HG03432 (cell line): ENCODE data around the gene PRDX1.
"Not testable (repeated sequence)": the region's sequence is repeated elsewhere in the genome, so short reads cannot be mapped to it uniquely, and the experiment has no call there.

Experiments
- ATAC-seq: cut with Tn5 transposase; IDR thresholded peaks from one replicate; pipeline ENCODE4 v1.9.1; 2021; ENCODE audit warnings: mild to moderate bottlenecking, moderate library complexity; ENCODE audit not compliant: unreplicated experiment

Gene PRDX1

DNA sequence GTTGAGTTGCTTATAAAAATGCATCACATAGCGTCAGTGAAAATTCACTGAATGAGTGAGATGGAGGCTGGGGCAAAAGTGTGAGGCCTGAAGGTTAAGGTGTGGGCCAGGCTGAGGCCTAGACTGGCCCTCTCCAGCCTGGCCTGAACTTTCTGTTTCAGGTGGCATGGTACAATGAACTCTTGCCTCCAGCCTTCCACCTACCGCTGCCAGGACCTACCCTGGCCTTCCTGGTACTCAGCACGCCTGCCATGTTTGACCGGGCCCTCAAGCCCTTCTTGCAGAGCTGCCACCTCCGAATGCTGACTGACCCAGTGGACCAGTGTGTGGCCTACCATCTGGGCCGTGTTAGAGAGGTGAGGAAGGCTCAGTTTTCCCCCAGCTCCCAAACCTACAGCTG is 14.5 kb downstream of the PRDX1 start:
- no peak for ATAC-seq

DNA sequence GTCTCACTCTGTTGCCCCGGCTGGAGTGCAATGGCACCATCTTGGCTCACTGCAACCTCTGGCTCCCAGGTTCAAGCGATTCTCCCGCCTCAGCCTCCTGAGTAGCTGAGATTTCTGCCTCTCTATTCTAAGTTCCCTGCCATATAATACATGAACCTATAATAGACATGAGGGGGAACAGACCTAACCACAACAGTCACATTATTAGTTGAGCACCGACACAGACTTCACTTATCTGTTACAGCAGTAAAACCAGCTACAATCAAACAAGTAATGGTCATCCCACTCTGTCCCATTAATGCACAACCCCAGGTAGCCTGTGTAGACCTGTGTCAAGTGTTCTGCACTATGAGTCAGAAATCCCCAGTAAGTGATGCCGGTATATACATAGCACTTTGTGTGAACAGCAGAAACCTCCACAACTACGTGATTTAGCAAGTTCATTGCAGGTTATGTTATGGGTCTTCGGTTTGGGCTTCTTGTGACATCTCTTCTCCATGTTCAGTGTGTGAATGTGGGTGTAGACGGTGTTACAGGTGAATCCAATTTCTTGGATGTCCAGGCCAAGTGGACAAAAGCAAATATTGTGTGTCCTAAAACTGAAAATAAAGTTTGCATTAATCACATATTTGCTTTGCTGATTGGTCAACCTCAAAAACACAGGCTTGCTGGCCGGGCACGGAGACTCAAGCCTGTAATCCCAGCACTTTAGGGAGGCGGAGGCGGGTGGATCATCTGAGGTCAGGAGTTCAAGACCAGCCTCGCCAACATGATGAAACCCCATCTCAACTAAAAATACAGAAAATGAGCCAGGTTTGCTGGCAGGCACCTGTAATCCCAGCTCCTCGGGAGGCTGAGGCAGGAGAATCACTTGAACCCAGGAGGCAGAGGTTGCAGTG is 18.0 kb downstream of the PRDX1 start:
- no peak for ATAC-seq

DNA sequence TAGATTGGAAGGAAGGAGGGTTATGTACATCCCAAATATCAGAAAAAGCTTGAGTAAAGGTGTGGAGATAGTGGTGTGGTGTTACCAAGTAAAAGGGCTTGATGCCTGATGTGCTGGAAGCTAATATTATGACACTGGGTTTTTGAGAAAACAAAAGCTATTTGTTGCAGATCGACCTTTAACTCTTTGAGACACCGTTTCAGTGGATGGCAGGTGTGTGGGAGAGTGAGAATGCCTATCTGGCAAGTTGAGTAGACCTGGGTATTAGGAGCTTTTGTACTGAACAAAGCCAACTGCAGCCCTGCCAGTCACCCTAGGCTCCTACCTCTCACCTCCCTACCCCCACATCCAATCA is 20.2 kb downstream of the PRDX1 start:
- no peak for ATAC-seq

- peak; percentile 1 for ATAC-seq
Measured at GRCh38 chr1:45499415-45499769, 22.3 kb downstream of the PRDX1 start.

GRCh38 chr1:45498279-45498678 is 23.4 kb downstream of the PRDX1 start:
- ATAC-seq, result no peak

DNA sequence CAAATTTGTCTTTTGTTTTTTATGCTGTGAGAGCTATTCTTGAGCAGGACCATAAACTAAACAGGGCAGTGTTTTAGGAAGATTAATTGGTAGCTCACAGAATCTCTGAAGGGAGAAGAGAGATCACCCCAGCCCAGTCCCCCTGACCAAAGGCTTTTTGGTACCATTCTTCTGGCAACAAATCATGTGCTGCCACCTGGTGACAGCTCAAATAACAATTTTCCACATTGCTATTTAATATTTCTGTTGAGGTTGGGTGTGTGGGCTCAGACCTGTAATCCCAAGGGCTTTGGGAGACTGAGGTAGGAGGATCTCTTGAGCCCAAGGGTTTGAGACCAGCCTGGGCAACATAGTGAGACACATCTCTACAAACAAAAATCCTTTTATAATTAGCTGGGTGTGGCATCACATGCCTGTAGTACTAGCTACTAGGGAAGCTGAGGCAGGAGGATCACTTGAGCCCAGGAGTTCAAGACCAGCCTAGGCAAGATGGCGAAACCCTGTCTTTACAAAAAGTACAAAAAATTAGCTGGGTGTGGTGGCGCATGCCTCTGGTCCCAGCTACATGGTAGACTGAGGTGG is 28.5 kb downstream of the PRDX1 start:
- no peak for ATAC-seq

- no peak for ATAC-seq
Measured at GRCh38 chr1:45492691-45493090, 29.0 kb downstream of the PRDX1 start.

- ATAC-seq, result no peak
Measured at GRCh38 chr1:45491487-45492260, 30.0 kb downstream of the PRDX1 start.

- ATAC-seq, result peak; percentile 86
Measured at GRCh38 chr1:45490626-45491486, 30.8 kb downstream of the PRDX1 start, which contains the start of gene TESK2. Gene TESK2 (minus strand): TSS chr1:45491163. CDS start chr1:45457785, 33,378 bp downstream.

- no peak for ATAC-seq
Measured at GRCh38 chr1:45490121-45490625, 31.5 kb downstream of the PRDX1 start.

DNA sequence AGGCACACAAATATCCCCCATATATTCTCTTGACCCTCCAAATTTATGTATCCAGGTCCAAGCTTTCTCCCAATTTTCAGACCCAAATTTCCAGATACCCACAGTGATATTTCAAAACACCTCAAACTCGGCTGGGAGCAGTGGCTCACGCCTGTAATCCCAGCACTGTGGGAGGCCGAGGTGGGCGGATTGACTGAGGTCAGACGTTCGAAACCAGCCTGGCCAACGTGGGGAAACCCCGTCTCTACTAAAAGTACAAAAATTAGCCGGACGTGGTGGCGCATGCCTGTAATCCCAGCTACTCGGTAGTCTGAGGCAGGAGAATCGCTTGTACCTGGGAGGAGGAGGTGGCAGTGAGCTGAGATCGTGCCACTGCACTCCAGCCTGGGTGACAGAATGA is 32.3 kb downstream of the PRDX1 start:
- not testable (repeated sequence) for ATAC-seq

DNA sequence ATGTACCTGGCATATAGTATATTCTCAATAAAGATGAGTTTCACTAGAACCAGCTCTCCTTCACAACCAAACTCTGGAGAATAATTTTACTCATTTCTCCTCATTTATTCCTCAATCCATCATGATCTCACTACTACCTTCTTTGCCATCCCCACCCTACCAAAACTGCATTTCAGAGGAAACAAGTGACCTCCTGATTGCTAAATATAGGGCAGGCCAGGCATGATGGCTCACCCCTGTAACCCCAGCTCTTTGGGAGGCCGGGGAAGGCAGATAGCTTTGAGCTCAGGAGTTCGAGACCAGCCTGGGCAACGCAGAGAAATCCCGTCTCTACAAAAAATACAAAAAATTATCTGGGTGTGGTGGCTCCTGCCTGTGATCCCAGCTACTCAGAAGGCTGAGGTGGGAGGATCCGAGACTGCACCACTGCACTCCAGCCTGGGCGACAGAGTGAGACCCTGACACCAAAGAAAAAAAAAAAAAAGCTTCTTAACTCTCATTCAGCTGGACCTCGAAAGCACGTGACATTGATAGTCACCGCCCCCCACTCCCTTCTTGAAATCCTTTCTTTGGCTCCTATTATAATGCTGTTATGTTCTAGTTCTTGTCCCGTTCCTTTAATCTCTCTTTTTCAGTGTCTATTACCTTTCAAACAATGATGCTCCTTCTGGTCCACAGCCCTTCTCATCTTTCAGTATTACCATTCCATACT is 32.9 kb downstream of the PRDX1 start:
- no peak for ATAC-seq

DNA sequence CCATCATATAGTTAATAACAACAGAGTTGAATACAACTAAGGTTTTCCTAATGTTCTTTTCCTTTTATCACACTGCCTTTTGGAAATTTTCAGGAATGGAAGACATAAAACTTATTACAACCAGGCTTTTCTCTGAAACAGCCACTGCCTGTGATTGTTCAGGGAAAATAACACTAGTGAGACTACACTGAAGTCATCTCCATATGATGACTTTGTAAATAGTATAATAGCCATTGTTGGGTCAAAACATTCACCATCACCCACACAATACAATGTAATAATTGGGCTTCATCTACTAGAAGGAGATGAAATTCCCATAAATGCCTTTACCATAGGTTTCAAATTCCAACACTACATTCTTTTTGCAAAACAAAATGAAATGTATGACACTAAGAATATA is 35.7 kb downstream of the PRDX1 start:
- ATAC-seq, result no peak

DNA sequence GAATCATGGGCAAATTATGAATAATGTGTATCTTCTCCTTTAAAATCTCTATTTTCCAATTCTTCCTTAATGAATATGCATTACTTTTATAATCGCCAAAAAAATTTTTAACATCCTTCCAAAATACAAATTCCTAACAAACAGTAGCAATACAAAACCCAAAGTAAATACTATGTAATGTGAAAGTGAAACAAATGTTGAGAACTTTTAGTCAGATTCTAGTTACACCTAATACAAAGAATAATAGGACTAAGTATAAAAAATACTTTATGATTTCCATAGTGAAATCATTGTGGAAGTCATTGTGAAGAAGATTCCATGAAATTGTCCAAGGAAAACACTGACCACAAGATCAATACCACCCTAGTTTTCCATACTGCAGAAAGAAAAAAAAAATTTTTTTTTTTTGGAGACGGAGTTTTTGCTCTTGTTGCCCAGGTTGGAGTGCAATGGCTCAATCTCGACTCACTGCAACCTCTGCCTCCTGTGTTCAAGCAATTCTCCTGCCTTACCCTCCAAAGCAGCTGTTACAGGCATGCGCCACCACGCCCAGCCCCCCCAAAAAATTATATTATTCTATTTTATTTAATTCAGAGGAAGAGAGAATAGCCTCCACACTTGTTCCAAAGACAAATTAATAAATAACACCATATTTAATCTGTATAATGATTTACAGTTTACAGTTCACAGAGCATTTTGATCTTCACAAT is 42.5 kb downstream of the PRDX1 start:
- ATAC-seq, result no peak

DNA sequence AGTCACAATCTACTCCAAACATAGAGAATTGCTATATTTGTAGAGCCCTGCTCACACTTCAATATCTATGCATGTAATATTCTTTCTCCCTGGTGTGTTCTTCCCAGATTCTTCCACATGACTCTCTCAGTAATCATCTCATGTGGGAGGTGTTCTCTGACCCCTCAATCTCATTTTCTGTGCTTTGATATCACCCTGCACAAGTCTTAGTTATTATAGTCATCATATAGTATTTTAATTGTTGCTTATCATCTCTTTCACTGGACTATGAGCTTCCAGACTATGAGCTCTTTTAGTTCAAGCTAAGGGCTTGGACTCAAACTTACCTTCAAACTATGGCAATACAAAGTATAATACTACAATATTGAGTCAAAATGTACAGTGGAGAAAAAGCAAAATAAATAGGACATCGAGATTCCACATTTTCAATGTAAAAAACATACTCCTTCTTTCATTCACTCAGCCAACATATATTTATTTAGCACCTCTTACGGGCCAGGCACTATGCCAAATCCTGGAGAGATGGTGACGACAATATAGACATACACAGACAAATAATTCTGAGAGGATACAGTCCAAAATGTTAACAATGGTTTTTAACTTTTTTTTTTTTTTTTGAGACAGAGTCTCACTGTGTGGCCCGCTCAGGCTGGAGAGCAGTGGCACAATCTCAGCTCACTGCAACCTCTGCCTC is 43.4 kb downstream of the PRDX1 start:
- no peak for ATAC-seq

- no peak for ATAC-seq
Measured at GRCh38 chr1:45477646-45478045, 44.0 kb downstream of the PRDX1 start.

- not testable (repeated sequence) for ATAC-seq
Measured at GRCh38 chr1:45474194-45474593, 47.5 kb downstream of the PRDX1 start.

GRCh38 chr1:45473302-45473701 is 48.4 kb downstream of the PRDX1 start:
- ATAC-seq, result peak; percentile 50

DNA sequence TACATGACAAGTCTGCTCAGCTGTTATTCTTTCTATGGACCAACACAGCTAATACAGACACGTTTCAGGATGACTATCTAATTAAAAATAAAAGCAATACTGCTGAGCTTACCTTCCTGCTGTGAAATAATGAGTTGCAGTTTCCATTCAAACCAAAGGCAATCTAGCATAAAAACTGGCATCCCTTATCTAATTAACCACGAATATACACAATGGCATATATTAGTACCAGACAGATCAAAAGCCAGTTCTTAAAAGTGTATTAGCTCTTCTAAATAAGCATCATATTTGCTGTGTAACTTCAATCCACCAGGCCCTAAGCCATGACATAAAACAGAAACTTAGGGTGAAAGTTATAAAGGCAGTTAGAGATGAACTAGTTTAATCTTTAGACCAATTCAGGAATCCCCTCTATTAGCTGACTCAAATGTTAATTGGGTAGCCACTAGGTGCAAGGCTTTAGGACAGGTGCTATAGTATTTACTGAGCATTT is 51.3 kb downstream of the PRDX1 start:
- peak; percentile 42 for ATAC-seq
